ENCODE data around the gene ERGIC1.

ERGIC1 gene

DNA sequence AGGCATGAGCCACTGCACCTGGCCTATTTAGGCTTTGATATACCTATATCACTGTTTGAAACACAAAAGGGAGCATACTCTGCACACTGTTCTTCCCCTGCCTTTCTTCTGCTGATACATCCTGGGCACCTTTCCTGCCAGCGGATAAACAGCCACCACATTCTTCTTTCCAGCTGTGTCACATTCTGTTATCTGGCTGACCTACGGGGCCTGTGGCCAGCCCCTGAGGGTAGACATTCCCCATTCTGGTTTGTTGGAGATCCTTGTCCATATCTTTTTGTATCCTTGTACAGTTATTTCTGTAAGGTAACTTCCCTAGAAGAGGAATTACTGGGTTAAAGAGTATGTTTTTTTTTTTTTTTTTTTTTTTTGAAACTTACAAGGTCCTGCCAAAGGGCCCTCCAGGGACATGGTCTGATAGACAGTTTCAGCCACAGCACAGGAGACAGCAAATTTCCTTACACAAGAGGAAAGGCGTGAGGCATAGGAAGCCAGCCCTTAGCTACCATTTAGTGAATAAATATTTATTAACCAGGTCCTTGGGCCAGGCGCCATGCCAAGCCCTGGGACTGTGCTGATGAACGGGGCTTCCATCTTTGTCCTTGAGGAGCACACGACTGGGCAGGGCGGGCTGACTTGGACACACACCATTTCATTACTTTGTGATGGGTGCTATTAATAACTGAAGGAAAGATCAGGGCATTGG is 57.8 kb downstream of the ERGIC1 start:
- TF ChIP-seq, protein P1, sequence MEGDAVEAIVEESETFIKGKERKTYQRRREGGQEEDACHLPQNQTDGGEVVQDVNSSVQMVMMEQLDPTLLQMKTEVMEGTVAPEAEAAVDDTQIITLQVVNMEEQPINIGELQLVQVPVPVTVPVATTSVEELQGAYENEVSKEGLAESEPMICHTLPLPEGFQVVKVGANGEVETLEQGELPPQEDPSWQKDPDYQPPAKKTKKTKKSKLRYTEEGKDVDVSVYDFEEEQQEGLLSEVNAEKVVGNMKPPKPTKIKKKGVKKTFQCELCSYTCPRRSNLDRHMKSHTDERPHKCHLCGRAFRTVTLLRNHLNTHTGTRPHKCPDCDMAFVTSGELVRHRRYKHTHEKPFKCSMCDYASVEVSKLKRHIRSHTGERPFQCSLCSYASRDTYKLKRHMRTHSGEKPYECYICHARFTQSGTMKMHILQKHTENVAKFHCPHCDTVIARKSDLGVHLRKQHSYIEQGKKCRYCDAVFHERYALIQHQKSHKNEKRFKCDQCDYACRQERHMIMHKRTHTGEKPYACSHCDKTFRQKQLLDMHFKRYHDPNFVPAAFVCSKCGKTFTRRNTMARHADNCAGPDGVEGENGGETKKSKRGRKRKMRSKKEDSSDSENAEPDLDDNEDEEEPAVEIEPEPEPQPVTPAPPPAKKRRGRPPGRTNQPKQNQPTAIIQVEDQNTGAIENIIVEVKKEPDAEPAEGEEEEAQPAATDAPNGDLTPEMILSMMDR (IDR thresholded peaks at IDR 0.05) = no peak

DNA sequence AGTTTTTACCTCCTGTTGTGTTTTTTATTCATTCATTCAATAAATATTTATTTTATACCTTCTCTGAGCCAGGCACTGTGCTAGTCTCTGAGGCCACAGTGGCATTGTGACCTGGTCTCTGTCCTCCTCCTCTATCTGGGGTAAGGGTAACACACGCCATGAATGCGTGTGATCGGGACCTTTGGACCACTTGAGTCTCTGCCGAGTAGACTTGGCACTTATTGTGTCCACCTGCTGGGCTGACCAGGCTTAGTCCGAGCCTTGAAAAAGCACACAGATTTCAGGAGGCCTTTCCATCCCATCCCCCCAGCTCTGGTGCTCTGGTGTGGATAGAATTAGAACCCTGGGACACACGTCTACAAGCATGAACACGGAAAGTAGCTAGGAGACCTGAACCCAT is 58.7 kb downstream of the ERGIC1 start:
- TF ChIP-seq, protein P1 (IDR thresholded peaks at IDR 0.05) = no peak

DNA sequence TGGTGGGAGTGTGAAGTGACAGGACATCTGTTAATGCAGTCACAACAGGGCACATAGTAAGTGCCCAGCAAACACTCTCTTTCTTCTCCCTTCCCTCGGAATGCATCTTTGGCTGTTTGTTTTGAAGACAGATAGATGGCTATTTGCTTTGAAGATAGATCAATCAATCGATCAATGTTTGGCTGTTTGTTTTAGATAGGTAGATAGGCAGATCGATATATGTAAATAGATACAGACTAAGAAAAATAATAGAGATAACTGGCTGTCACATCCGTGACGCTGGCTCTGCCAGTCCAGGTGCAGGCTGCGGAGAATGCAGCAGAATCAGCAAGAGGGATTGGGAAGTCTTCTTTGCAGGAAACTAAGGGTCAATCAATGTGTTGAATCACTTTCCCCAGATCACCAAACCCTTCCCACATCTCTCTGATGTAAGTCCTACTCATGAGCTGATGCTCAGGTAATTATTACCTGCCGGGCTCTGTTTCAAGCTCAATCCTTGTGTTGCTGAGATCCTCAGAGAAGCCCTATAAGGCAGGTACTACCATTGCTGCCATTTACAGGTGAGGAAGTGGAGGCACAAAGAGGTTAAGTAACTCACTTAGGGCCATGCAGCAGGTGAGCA is 60.8 kb downstream of the ERGIC1 start:
- TF ChIP-seq, protein P1 (IDR thresholded peaks at IDR 0.05) = no peak

DNA sequence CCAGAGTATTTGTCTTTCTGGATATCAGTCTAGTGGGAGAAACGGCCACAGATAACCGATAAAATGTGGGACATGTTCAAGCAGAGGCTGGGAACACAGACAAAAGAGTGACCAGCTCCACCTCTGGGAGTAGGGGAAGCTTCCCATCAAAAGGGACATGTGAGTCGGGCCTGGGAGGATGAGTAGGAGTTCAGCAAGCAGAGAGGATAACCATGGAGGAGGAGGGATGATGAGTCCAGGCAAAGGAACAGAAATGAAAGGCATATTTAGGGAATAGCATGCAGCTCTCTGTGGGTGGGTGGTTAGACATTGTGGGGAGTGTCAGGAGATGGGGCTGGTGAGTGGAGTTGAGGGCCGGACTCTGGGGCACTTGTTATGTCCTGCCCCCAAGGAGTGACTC is 61.5 kb downstream of the ERGIC1 start:
- TF ChIP-seq, protein P1 (IDR thresholded peaks at IDR 0.05) = no peak

DNA sequence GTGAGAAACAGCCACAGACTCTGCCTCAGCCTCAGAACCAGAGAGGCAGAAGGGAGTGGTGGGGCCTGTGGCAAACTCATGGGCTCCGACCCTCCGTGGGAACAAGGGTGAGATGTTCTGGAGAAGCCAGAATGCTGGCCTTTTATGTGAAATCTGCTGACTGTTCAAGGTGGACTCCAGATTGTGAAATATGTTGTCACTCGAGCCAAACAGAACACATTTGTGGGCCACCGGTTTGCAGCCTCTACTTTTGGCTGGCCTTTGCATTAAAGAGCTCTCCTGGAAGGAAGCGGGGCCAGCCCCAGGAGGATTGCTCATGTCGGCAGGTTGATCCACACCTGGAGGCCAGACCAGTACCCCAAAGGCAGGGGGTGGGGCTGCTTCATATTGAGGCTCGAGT is 62.4 kb downstream of the ERGIC1 start:
- TF ChIP-seq, protein P1 (IDR thresholded peaks at IDR 0.05) = no peak

DNA sequence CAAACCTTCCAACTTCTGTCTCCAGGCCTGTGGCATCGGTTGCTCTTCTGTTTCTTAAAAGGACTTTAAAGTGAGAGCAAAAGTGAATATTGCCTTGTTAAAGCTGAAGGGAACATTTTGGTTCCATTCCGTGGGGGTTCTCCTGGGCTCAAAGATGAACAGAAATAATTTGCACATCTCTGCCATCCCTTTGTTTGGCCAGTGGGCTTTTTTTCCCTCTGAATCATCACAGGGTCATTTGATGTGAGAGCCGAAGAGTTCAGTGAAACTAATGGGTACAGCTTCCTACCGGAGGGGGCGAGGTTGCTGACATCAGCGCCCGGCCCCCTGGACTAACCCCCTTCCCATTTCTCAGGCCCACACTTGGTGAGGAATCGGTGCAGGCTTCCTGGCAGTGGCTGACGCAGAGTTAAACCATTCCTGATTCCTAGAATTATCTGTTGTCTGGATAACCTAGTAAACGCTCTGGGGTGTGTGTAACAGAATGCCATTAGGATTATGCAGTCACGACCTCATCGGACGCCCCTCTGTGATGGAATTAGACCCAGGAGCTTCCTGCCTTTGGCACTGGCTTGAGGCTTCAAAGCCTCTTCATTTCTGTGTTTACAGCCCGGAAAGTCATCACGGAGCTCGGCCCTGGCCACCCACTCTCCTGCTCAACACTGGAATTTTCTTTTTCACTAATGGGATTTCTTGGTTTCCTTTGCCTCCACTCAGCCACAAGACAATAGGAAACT is 63.6 kb downstream of the ERGIC1 start:
- TF ChIP-seq, protein P1 (IDR thresholded peaks at IDR 0.05) = no peak

DNA sequence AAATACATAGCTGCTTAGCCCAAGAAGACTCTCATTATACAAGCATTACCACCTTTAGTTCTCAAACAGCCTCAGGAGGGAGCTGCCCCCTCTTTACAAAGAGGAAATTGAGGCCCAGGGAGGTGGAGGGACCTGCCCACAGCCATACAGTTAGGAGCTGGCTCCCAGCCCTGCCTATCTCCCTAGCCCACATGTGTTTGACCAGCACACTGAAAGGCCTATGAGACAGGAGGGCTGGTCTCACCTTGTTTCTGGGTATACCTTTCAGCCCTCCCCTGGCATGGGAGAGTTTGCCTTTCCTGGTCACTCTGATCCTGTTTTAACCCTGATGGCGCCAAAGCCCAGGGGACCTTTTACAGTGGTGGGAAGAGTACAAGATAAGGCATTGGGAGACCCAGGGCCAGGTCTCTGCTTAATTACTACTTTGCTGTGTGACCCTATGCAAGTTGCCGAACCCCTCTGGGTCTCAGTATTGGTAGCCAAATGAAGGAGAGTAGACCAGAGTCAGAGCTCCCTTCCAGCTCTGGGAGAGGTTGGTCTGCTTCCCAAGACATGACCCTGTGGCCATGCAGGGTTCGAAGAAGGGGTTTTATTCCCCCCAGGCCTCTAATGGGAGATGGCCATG is 64.3 kb downstream of the ERGIC1 start:
- TF ChIP-seq, protein P1 (IDR thresholded peaks at IDR 0.05) = no peak
